ENCODE data around the gene DENND4A.

GRCh38 chr15:65722191-65722590 lies 69.9 kb downstream of the DENND4A start:
- TF ChIP-seq CTCF (IDR thresholded peaks at IDR 0.05; ENCODE audit: borderline replicate concordance, extremely low read depth, low read length, poor library complexity, severe bottlenecking) (no peak), EZH2 (IDR thresholded peaks at IDR 0.05; ENCODE audit: borderline replicate concordance, low read depth, low read length, severe bottlenecking) (no peak)
